GM20431 (cell line): ENCODE measurements around the gene STXBP6.

Experiments
- in situ Hi-C: fragments of 300-500 bp; cut with MseI, MboI; formaldehyde crosslinking; loops from one replicate; pipeline ENCODE4 v1.15.0; 2020; ENCODE audit warnings: low sequenced_read_pairs; ENCODE audit not compliant: unreplicated experiment

Gene STXBP6

GRCh38 chr14:24873551-24873950 lies 176.4 kb downstream of the STXBP6 start:
- in situ Hi-C loops, result no loop called here

GRCh38 chr14:24870949-24871701 lies 178.8 kb downstream of the STXBP6 start:
- in situ Hi-C loops, result no loop called here

DNA sequence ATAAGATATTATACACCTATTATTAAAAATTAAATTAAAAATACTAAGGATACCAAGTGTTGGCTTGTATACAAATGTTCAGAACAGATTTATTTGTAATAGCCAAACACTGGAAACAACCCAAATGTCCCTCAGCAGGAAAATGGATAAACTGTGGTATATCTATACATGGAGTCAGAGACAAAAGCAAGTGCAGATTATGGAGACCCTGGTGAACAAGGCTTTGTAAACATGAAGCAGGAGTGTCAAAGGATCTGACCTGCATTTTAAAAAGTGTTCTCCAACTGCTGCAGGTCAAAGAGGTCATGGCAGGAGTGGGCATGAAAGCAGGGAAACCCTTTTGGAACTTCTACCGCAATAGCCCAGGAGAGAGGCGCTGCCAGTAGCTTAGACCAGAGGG lies 181.6 kb downstream of the STXBP6 start:
- in situ Hi-C loops, result no loop called here

DNA sequence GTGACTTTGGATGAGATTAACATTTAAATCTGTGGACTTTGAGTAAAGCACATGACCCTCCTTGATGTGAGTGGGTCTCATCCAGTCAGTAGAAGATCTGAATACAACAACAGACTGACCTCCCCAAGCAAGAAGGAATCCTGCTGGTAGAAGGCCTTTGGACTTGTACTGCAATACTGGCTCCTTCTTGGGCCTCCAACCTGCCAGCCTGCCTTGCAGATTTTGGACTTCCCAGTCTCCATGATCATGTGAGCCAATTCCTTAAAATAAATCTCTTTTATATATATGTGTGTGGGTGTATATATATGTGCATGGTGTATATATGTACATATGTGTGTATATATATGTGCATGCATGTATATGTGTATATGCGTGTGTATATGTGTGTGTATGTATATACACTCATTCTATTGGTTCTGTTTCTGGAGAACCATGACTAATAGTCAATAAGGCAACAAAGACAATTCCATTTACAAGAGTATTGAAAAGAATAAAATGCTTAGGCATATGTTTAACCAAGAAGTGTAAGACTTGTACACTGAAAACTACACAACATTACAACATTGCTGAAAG lies 183.8 kb downstream of the STXBP6 start:
- in situ Hi-C loops, result no loop called here

- in situ Hi-C loops, result no loop called here
Observed at GRCh38 chr14:24863968-24864684, 185.8 kb downstream of the STXBP6 start.

- in situ Hi-C loops, result no loop called here
Observed at GRCh38 chr14:24861083-24861630, 188.8 kb downstream of the STXBP6 start.

- in situ Hi-C loops, result no loop called here
Observed at GRCh38 chr14:24859559-24859958, 190.4 kb downstream of the STXBP6 start.

GRCh38 chr14:24858684-24859083 lies 191.3 kb downstream of the STXBP6 start:
- in situ Hi-C loops, result no loop called here

- in situ Hi-C loops, result no loop called here
Observed at GRCh38 chr14:24858052-24858451, 191.9 kb downstream of the STXBP6 start.

DNA sequence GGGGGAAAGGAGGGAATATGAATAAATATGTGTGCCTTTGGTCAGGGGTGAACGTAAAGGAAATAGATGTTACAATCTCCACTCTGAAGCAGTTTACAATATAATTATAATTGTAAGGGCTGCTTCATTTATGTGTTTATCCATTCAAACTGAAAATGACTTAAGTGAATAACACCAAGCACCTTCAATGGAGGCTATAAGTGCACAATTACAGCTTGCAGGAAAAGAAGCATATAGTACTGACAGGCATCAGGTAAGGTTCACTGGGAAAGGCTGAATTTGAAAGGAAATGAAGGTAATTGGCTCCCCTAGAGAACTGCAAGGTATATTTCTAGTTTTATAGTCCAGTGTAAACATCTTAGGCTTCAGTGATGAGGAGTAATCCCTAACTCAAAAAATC lies 192.7 kb downstream of the STXBP6 start:
- in situ Hi-C loops, result no loop called here

- in situ Hi-C loops, result no loop called here
Observed at GRCh38 chr14:24853446-24853845, 196.5 kb downstream of the STXBP6 start.

- in situ Hi-C loops, result no loop called here
Observed at GRCh38 chr14:24852312-24853060, 197.5 kb downstream of the STXBP6 start.

GRCh38 chr14:24851837-24852236 lies 198.1 kb downstream of the STXBP6 start:
- in situ Hi-C loops, result no loop called here

DNA sequence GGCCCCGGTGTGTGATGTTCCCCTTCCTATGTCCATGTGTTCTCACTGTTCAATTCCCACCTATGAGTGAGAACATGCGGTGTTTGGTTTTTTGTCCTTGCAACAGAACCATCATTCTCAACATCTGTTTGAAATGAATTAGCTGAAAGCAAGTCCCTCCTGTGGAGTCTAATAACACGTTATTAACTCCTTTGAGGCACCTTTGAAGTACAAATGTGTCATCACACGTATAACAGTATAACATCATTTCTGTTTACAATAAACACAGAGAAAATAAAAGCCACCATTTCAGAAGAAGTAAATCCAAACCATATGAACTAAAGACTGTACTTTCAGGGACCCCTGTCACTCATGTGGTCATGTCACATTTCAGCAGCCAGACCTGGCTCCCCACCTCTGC lies 198.5 kb downstream of the STXBP6 start:
- in situ Hi-C loops, result no loop called here

GRCh38 chr14:24850072-24850471 lies 199.9 kb downstream of the STXBP6 start:
- in situ Hi-C loops, result no loop called here

DNA sequence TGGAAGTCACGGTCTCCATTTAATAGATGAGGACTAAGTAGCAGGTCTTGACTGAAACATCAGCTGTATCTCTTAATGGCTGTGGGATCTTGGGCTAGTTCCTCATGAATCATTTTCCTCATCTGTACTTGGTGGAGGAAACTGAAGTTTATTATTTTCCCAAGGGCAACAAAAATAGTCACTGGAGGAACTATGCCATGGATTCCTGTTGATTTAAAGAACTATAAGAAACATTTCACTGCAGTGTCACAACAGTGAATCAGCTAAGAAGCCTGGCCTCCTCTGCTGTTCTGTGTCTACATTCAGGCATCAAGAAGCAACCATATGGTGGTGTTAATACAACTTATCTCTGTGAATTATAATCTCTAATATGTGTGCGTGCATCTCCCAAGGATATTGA lies 200.5 kb downstream of the STXBP6 start:
- in situ Hi-C loops, result no loop called here

DNA sequence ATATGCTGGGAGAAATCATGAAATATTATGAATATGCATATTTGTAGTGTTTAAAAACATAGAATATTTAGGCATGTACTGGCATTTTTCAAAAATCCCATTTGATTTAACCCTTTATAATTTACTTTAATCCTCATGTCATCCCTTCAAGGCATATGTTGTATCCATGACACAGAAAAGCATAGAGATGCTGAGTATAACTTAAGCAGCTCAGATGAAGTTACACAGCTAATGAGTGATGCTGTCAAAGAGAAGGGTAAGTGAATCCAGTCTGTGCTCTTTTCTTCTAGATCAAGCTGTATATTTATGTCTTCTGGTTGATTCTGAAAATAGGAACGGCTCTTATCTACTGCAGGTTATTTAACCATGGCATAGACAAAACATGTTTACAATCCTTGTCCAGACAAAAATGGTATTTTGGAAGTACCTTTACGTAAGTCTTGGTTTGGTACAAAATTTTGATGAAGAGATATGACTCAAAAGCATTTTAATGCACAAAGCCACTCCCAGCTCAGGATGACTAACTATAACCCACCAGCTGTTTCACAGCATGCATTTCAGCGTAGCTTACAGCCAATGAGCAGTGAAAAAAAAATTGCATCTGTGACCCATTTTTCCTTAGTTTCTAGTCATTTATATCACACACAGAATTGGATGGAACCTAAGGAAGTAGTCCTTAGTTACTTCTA lies 201.7 kb downstream of the STXBP6 start:
- in situ Hi-C loops, result no loop called here

DNA sequence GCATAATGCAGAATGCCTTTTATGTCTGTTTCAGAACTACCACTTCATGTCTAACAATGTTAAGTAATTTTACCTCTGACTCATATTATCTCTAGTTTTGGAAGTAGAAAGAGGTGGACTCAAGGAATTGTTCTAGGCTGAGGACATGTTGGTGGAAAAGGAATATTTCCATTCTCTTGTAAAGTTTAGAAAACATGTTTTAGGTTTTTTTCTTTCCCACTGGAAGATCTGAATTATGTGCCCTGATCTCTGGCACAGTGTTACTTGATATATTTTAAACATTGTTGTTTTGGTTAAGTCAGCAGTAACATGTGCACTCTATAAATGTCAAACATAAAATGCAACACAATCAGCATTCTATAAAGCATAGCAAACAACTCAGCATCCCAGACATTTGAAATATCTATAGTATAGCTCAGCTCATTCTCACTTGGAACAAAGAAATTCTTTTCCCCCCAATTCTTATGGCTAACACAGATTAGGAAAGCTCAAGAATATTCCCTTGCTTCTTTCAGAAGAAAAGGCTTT lies 202.3 kb downstream of the STXBP6 start:
- in situ Hi-C loops, result no loop called here

- in situ Hi-C loops, result no loop called here
Observed at GRCh38 chr14:24846261-24846660, 203.7 kb downstream of the STXBP6 start.

DNA sequence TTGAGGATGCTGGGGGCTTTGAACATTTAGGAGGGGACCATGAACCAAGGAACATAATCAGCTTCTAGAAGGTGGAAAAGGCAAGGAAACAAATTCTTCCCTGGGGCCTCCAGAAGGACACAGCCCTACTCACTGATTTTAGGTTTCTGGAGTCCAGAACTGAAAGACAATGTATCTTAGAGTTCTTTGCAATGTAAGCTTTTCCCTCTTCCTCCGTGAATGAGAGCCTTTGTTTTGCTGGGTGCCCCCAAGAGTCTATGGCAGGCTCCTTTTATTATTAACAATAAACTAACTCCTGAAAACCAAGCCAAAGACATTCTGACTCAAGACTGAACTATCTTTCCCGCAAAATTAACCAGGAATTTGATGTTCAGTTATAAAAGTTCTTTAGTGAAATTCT lies 204.1 kb downstream of the STXBP6 start:
- in situ Hi-C loops, result no loop called here
